Keratinocyte (primary cell): ENCODE measurements around the gene LANCL2. TPM values are rescaled to one million over a fixed set of nuclear protein-coding genes. Genes with fewer than 3 reads are reported as not detected.

Source experiments
- DNase-seq: peaks from one replicate; pipeline ENCODE4 v3.0.0-alpha.2; 2011; ENCODE audit warnings: low read depth, missing footprints, low spot score
- FAIRE-seq: peaks from 2 replicates; lab custom pipeline; 2011; peaks lifted over from hg19 to GRCh38; lab: Jason Lieb, UNC
- H2AFZ ChIP-seq: 2 replicates; pipeline ENCODE4 v1.6.0; 2012; ENCODE audit warnings: low read length, control low read depth, inconsistent platforms; ENCODE audit not compliant: control insufficient read depth
- H3K27ac ChIP-seq: 2 replicates; pipeline ENCODE4 v1.5.1; 2011; ENCODE audit warnings: low read length; ENCODE audit not compliant: control insufficient read depth, insufficient read depth
- H3K27me3 ChIP-seq: 3 replicates; pipeline ENCODE4 v1.6.0; 2011; ENCODE audit warnings: low read length; ENCODE audit not compliant: control insufficient read depth, insufficient read depth; ENCODE audit errors: extremely low read depth
- H3K36me3 ChIP-seq, 2 experiments: 2 replicates in 1 of 2; 3 replicates in 1 of 2; pipeline ENCODE4 v1.5.1; 2011; ENCODE audit warnings: low read length in 2 of 2, mild to moderate bottlenecking in 1 of 2; ENCODE audit not compliant: control insufficient read depth in 2 of 2, insufficient read depth in 2 of 2; ENCODE audit errors: extremely low read depth in 1 of 2
- H3K4me1 ChIP-seq: 3 replicates; pipeline ENCODE4 v1.5.1; 2011; ENCODE audit warnings: low read length; ENCODE audit not compliant: control insufficient read depth, insufficient read depth; ENCODE audit errors: extremely low read depth
- H3K4me2 ChIP-seq: 3 replicates; pipeline ENCODE4 v1.6.0; 2011; ENCODE audit warnings: low read depth, low read length; ENCODE audit not compliant: control insufficient read depth, insufficient read depth; ENCODE audit errors: extremely low read depth
- H3K4me3 ChIP-seq, 3 experiments: fragments of 200-600 bp in 1 of 3; sonication (generic) in 1 of 3; 2 replicates in 2 of 3; 3 replicates in 1 of 3; pipeline ENCODE4 v1.5.1; 2011 to 2016; ENCODE audit warnings: low read length in 3 of 3, mild to moderate bottlenecking in 3 of 3, control low read depth in 2 of 3, inconsistent platforms in 1 of 3, low read depth in 1 of 3, mixed read lengths in 1 of 3, mixed run types in 1 of 3, moderate library complexity in 1 of 3; ENCODE audit not compliant: control insufficient read depth in 2 of 3, insufficient read depth in 2 of 3; ENCODE audit errors: extremely low read depth in 1 of 3
- H3K79me2 ChIP-seq: 2 replicates; pipeline ENCODE4 v1.6.0; 2012; ENCODE audit warnings: low read length; ENCODE audit not compliant: control insufficient read depth, insufficient read depth
- H3K9ac ChIP-seq: 3 replicates; pipeline ENCODE4 v1.6.0; 2011; ENCODE audit warnings: low read length; ENCODE audit not compliant: control insufficient read depth, insufficient read depth; ENCODE audit errors: extremely low read depth
- H3K9me1 ChIP-seq: 3 replicates; pipeline ENCODE4 v1.6.0; 2011; ENCODE audit warnings: low read length; ENCODE audit not compliant: control insufficient read depth, insufficient read depth; ENCODE audit errors: extremely low read depth
- H3K9me3 ChIP-seq: 2 replicates; pipeline ENCODE4 v1.5.1; 2012; ENCODE audit warnings: low read depth, low read length; ENCODE audit not compliant: control insufficient read depth
- H4K20me1 ChIP-seq: 3 replicates; pipeline ENCODE4 v1.6.0; 2011; ENCODE audit warnings: low read length; ENCODE audit not compliant: control insufficient read depth, insufficient read depth; ENCODE audit errors: extremely low read depth
- EZH2 ChIP-seq: IDR thresholded peaks from one replicate; pipeline ENCODE4 v1.6.1; 2012; ENCODE audit warnings: inconsistent platforms, mild to moderate bottlenecking, low read length, moderate library complexity
- dilution Hi-C: fragments of 300-500 bp; cut with MboI; formaldehyde crosslinking; loops from one replicate; pipeline ENCODE4 v1.7.0; 2020; ENCODE audit warnings: low sequenced_read_pairs; ENCODE audit not compliant: extremely low pct_ligation_motif_present
- polyA plus RNA-seq, 5 experiments: library from polyadenylated mRNA; depleted of rRNA in 3 of 5; stranded (reverse) in 3 of 5; stranded (forward) in 1 of 5; unstranded in 1 of 5; fragments of >200 nt; gene quantifications; 1 replicate in 1 of 5; 2 replicates in 3 of 5; 3 replicates in 1 of 5; pipeline versions ENCODE4 v1.2.1 to v1.2.3, GENCODE V29; 2011 to 2012; ENCODE audit warnings: missing spikeins in 2 of 5, low read depth in 1 of 5, low replicate concordance in 1 of 5
- TF ChIP-seq, protein P1 (sequence below), 3 experiments: IDR thresholded peaks in 1 of 3; conservative IDR thresholded peaks in 1 of 3; optimal IDR thresholded peaks in 1 of 3; 2 replicates in 2 of 3; 3 replicates in 1 of 3; pipeline versions ENCODE3 to v1.5.1; 2011; ENCODE audit warnings: low read length in 3 of 3, mild to moderate bottlenecking in 3 of 3, moderate library complexity in 2 of 3, control low read depth in 1 of 3, inconsistent platforms in 1 of 3; ENCODE audit not compliant: insufficient read depth in 2 of 3; ENCODE audit errors: extremely low read depth in 1 of 3

The LANCL2 gene
- polyA plus RNA-seq, 1 donor (not counting 4 experiments of a cell fraction or from before 2014, with no cell fraction given) = 14.5 TPM

DNA sequence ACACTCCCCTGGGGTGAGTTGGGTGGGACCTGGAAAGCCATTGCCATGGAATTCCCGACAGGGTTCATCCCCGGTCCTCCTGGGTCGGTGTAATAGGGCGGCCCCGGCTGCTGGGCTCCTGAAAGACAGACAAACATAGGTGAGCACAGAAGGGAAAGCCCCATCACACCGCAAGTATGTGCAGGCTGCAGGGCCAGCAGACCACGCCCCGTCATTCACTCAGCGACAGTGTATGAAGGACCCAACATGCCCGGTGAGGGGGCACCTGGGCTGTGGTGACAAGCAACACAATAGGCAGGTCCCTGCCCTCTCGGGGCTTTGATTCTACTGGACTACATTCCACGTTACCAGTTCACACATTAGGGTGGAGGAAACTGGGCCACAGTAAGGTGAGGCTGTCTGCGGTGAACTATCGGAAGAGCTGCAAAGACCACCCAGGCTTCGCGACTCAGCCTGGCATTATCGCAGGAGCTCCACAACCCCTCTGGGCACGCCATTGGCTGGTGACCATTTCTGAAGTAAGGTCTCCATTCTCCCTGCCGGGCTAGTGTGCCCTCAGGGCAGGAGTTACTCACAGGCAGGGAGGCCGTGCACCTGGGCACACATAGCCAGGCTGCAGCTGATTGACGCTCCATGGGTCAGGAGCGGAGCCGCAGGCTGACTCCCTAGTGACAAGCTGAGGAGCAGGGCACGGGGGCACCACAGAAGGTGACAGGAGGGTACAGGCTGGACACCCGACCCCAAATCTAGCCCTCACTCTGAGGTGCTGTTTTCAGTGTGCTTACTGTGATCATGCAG is 108.0 kb downstream of the LANCL2 start:
- no peak for FAIRE-seq
- H3K9me3 ChIP-seq = no peaks in the 10 kb centered on the region
- no peaks in the 10 kb centered on the region for H3K27me3 ChIP-seq
- peaks cover 3 to 6% of the 10 kb centered on the region in 2 experiments for H3K36me3 ChIP-seq
- H3K4me3 ChIP-seq = no peak overlapping the region
- no peaks in the 10 kb centered on the region for H3K9me1 ChIP-seq
- no peak overlapping the region for H3K27ac ChIP-seq
- dilution Hi-C loops = no loop called here
- TF ChIP-seq EZH2 = no peak
- TF ChIP-seq, protein P1, sequence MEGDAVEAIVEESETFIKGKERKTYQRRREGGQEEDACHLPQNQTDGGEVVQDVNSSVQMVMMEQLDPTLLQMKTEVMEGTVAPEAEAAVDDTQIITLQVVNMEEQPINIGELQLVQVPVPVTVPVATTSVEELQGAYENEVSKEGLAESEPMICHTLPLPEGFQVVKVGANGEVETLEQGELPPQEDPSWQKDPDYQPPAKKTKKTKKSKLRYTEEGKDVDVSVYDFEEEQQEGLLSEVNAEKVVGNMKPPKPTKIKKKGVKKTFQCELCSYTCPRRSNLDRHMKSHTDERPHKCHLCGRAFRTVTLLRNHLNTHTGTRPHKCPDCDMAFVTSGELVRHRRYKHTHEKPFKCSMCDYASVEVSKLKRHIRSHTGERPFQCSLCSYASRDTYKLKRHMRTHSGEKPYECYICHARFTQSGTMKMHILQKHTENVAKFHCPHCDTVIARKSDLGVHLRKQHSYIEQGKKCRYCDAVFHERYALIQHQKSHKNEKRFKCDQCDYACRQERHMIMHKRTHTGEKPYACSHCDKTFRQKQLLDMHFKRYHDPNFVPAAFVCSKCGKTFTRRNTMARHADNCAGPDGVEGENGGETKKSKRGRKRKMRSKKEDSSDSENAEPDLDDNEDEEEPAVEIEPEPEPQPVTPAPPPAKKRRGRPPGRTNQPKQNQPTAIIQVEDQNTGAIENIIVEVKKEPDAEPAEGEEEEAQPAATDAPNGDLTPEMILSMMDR (optimal IDR thresholded peaks at IDR 0.05 in 1 of 3, IDR thresholded peaks at IDR 0.05 in 1 of 3, conservative IDR thresholded peaks at IDR 0.05 in 1 of 3; ENCODE audit: extremely low read depth in 1 of 3, insufficient read depth in 2 of 3, low read length in 3 of 3) = no peak
- H3K79me2 ChIP-seq = no peaks in the 10 kb centered on the region
- no peak for DNase-seq
- no peak overlapping the region for H2AFZ ChIP-seq
- H3K9ac ChIP-seq = no peak overlapping the region
- H4K20me1 ChIP-seq = no peaks in the 10 kb centered on the region
- no peaks in the 10 kb centered on the region for H3K4me1 ChIP-seq
- H3K4me2 ChIP-seq = no peak overlapping the region

- TF ChIP-seq, protein P1 (optimal IDR thresholded peaks at IDR 0.05 in 1 of 3, IDR thresholded peaks at IDR 0.05 in 1 of 3, conservative IDR thresholded peaks at IDR 0.05 in 1 of 3; ENCODE audit: extremely low read depth in 1 of 3, insufficient read depth in 2 of 3, low read length in 3 of 3) = no peak
- no peak for TF ChIP-seq EZH2
- no peaks in the 10 kb centered on the region for H3K27me3 ChIP-seq
- no peaks in the 10 kb centered on the region for H3K9me1 ChIP-seq
- no peaks in the 10 kb centered on the region for H4K20me1 ChIP-seq
- FAIRE-seq (no peak), DNase-seq (no peak)
- H3K36me3 ChIP-seq = peaks cover 3 to 5% of the 10 kb centered on the region in 2 experiments
- no peak overlapping the region for H3K9ac ChIP-seq
- H3K4me2 ChIP-seq = no peak overlapping the region
- H3K27ac ChIP-seq = no peak overlapping the region
- no peaks in the 10 kb centered on the region for H3K4me1 ChIP-seq
- H3K79me2 ChIP-seq = no peaks in the 10 kb centered on the region
- no peaks in the 10 kb centered on the region for H3K9me3 ChIP-seq
- H3K4me3 ChIP-seq = no peak overlapping the region
- no peak overlapping the region for H2AFZ ChIP-seq
- dilution Hi-C loops = no loop called here
Observed at GRCh38 chr7:55473932-55474331, 108.8 kb downstream of the LANCL2 start.
